ENCODE measurements around the gene RPUSD4.

The RPUSD4 gene

GRCh38 chr11:126212089-126212660, 725 bp upstream of the RPUSD4 start:
- no peak for FAIRE-seq

- no peak for FAIRE-seq
Measured at GRCh38 chr11:126210871-126211235, 597 bp downstream of the RPUSD4 start.

GRCh38 chr11:126207896-126208295, 3.6 kb downstream of the RPUSD4 start:
- FAIRE-seq: no peak

GRCh38 chr11:126205359-126205758, 6.1 kb downstream of the RPUSD4 start:
- no peak for FAIRE-seq

- FAIRE-seq: no peak
Measured at GRCh38 chr11:126202646-126203359, 8.6 kb downstream of the RPUSD4 start.

GRCh38 chr11:126198648-126199047, 12.8 kb downstream of the RPUSD4 start:
- no peak for FAIRE-seq

- FAIRE-seq: no peak
Measured at GRCh38 chr11:126197277-126197939, 14.0 kb downstream of the RPUSD4 start.

- no peak for FAIRE-seq
Measured at GRCh38 chr11:126195119-126195518, 16.3 kb downstream of the RPUSD4 start.

- peak; percentile 20 for FAIRE-seq
Measured at GRCh38 chr11:126194121-126194543, 17.3 kb downstream of the RPUSD4 start.

GRCh38 chr11:126193038-126193478, 18.4 kb downstream of the RPUSD4 start:
- FAIRE-seq: no peak

GRCh38 chr11:126192361-126192760, 19.1 kb downstream of the RPUSD4 start:
- FAIRE-seq: no peak

GRCh38 chr11:126191379-126192073, 19.9 kb downstream of the RPUSD4 start:
- no peak for FAIRE-seq

GRCh38 chr11:126190792-126191191, 20.7 kb downstream of the RPUSD4 start:
- no peak for FAIRE-seq

- FAIRE-seq: no peak
Measured at GRCh38 chr11:126189109-126189929, 22.1 kb downstream of the RPUSD4 start.

GRCh38 chr11:126188332-126189108, 22.9 kb downstream of the RPUSD4 start:
- no peak for FAIRE-seq

- FAIRE-seq: no peak
Measured at GRCh38 chr11:126186708-126187529, 24.5 kb downstream of the RPUSD4 start.

- FAIRE-seq: no peak
Measured at GRCh38 chr11:126186025-126186698, 25.3 kb downstream of the RPUSD4 start.

- no peak for FAIRE-seq
Measured at GRCh38 chr11:126185259-126186024, 26.0 kb downstream of the RPUSD4 start.

- FAIRE-seq: no peak
Measured at GRCh38 chr11:126182787-126183445, 28.5 kb downstream of the RPUSD4 start.
